NB4 (cell line): Measurements from ENCODE around the gene IL2RA.

Experiments used
- CTCF ChIP-seq: IDR thresholded peaks from one replicate; pipeline ENCODE4 v1.5.1; 2012; ENCODE audit warnings: low read depth, low read length
- MAX ChIP-seq: IDR thresholded peaks from 2 replicates; pipeline ENCODE4 v1.6.1; 2011; ENCODE audit warnings: low read depth, low read length
- MYC ChIP-seq: IDR thresholded peaks from 2 replicates; pipeline ENCODE4 v1.6.1; 2011; ENCODE audit warnings: low read depth, low read length
- POLR2A ChIP-seq: IDR thresholded peaks from 2 replicates; pipeline ENCODE4 v1.6.1; 2011; ENCODE audit warnings: mild to moderate bottlenecking; ENCODE audit not compliant: insufficient read length; ENCODE audit errors: extremely low read depth

- TF ChIP-seq CTCF (no peak), POLR2A (no peak), MAX (no peak), MYC (no peak)
Observed at GRCh38 chr10:6097063-6097462, 34.9 kb upstream of the IL2RA start.
